DMS 273 (cell line): Measurements from ENCODE around the gene ARHGEF11.
"Not testable (repeated sequence)": the region's sequence is repeated elsewhere in the genome, so short reads cannot be mapped to it uniquely, and the experiment has no call there.

Source experiments
- DNase-seq: peaks from one replicate; lab custom pipeline; 2025; ENCODE audit not compliant: unreplicated experiment; lab: John Stamatoyannopoulos, UW

ARHGEF11 gene

GRCh38 chr1:156931974-156932710 is 113.4 kb downstream of the ARHGEF11 start:
- no peak for DNase-seq

DNA sequence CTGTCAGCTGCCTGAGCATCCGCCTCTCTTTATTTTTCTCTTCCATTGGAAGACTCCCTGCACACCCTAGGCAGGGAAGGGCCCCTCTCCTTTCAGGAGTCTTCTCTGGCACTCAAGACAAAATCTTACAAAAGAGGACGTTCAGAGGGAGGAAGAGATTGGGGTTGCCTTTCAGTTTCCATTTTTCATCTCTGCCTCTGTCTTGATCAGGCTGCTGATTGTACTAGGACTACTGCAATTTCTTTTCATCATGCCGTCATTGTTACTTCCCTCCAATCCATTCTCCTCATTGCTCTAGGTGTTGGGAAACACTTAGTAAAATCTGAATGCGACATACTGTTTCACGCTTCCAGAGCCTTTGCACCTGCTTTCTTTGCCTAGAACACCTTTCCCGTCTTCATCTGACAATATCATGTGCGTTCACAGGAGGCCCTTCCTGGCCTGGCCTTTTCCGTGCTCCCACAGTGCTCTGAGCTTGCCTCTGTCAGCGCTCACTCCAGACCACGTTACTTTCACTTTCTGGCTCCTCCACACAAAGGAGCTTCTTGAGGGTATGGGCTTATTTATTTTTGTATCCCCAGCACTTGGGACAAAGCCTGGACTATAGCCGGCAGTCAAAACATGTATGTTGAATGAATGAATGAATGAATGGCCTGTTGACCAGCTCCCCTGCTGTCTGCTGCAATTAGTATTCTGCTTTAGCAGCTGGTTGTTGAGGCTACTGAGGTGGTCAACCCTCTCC is 114.2 kb downstream of the ARHGEF11 start:
- no peak for DNase-seq

DNA sequence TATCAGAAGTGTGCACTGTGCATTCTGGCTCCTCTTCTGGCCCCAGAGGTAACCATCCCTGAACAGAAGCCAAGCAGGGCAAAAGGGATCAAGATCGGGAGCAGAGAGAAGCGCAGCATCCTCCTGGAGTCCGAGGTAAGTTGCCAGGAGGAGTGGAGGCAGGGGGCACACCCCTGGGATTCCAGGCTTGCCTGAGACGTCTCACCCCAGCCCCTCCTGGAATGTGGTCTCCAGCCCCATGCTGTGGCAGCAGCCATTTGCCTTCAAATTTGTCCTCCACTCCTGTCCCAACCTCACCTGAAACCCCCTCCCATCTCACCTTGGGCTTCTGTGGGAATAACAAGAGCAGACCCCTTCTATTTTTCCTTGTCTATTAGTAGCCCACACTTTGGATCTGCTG is 115.1 kb downstream of the ARHGEF11 start:
- no peak for DNase-seq

- no peak for DNase-seq
Measured at GRCh38 chr1:156929596-156930238, 115.8 kb downstream of the ARHGEF11 start.

- no peak for DNase-seq
Measured at GRCh38 chr1:156928043-156928602, 117.4 kb downstream of the ARHGEF11 start.

DNA sequence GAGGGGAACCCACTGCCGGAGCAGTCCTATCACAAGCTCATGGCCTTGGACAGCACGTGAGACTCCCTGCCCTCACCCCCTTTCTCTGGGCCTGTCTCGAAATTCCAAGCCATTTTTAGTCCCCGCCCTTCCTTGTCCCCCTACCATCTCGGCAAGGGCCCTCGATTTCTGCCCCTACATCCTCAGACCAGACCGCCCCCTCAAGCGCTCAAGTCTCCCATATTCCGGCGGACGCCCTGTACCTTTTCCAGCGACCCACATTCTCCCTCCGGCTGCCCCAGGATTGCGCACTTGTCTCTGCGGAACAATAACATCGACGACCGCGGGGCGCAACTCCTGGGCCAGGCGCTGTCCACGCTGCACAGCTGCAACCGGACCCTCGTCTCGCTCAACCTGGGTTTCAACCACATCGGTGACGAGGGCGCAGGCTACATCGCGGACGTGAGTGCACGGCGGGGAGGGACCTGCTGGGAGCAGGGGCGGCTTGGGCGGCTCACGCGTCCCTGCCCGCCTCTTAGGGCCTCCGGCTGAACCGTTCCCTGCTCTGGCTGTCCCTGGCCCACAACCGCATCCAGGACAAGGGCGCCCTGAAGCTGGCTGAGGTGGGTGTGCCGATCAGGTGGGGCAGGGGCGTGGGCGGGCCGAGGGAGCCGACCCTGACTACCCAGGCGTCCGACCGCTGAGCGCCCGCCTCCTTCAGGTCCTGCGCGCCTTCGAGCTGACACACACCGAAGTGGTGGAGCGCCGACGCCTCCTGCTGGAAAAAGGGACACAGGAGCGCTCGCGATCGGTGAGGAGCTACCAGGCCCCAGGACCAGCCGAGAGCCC is 118.1 kb downstream of the ARHGEF11 start:
- peak; percentile 93 for DNase-seq

DNA sequence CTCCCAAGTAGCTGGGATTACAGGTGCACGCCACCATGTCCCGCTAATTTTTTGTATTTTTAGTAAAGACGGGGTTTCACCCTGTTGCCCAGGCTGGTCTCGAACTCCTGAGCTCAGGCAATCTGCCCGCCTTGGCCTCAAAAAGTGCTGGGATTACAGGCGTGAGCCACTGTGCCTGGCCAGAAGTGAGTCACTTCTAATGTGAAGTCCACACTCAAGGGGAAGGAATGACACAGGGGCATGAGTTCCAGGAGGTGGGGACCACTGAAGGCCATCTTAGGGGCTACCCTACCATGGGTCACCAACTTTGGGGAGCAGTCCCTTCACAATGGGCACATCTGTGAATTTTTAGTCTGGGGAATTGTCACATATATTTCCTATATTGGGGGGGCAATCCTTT is 118.8 kb downstream of the ARHGEF11 start:
- not testable (repeated sequence) for DNase-seq

DNA sequence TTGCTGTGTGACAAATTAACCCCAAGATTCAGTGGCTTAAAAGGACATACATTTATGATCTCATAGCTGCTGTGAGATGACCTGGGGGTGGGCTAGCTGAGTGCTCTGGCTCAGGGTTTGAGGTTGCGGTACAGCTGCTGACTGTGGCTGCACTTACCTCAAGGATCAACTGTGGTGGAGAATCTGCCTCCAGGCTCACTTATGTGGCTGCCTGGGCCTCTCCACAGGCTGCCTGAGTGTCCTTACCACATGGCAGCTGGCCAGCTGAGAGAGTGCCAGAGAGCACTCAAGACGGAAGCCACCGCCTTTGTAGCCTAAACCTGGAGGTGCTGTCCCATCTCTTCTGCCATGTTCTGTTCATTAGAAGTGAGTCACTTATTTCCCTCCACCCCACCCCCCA is 119.4 kb downstream of the ARHGEF11 start:
- DNase-seq = peak; percentile 72

DNA sequence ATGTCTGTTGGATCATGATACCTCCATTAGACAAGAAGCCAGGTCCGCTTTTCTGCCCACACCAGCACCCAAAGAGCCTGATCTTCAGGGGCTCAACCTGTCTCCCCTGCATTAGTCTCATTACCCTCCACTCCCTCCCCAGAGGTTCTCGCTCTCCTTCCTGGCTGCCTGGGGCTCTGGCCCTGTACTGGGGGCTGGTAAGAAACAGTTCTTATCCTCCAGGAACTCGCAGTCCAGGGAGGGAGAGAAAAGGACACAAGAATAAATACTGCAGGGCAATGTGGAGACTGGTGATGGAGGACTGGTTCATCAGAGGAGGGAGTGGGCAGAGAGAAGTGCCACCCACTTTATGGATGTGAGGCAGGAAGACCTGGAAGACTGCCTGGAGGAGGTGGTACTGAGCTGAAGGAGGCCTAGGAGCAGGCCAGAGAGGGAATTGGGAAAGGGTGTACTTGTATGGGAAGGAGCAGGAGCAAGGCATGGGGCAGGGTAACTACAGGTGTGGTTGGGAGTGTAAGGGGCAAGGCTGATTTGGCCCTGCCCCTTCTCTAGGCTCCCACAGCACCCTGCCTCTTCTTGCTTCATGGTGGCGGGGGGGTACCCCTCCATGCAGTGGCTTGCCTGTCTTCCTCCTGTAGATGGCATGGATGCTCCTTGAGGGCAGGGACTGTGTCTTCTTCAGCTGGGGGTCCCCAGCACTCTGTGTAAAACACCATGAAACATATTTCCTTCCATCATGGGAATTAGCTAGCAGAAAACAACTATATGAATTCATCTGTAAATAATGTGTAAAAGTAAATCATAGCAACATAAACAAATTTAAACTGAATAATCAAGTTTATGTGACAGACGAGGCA is 120.2 kb downstream of the ARHGEF11 start:
- DNase-seq = no peak

DNA sequence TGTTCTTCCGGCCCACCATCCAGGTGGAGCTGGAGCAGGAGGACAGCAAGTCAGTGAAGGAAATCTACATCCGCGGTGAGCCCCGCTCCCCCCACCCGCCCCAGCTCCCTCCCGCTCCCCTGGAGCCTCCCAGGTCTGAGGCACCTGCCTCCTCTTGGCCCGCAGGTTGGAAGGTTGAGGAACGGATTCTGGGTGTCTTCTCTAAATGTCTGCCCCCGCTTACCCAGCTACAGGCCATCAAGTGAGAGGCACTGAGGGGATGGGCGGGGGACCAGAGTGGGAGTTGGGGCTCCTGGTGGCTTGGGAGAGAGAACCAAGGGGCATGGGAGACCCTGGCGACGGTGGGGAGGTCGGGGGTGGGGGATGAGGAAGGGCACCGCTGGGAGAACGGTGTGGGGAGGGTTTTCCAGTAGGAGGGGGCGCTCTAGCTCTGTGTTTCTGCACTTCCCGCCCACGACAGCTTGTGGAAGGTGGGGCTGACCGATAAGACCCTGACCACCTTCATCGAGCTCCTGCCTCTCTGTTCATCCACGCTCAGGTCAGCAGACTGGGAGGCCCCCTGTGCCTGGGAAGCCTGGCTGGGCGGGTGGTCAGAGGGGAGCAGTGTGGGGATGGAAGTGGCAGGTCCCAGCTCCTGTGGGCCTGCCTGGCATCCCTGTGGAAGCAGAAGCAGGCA is 120.9 kb downstream of the ARHGEF11 start:
- no peak for DNase-seq

GRCh38 chr1:156923670-156924477 is 121.7 kb downstream of the ARHGEF11 start:
- DNase-seq = no peak

- DNase-seq = no peak
Measured at GRCh38 chr1:156922986-156923669, 122.4 kb downstream of the ARHGEF11 start.

DNA sequence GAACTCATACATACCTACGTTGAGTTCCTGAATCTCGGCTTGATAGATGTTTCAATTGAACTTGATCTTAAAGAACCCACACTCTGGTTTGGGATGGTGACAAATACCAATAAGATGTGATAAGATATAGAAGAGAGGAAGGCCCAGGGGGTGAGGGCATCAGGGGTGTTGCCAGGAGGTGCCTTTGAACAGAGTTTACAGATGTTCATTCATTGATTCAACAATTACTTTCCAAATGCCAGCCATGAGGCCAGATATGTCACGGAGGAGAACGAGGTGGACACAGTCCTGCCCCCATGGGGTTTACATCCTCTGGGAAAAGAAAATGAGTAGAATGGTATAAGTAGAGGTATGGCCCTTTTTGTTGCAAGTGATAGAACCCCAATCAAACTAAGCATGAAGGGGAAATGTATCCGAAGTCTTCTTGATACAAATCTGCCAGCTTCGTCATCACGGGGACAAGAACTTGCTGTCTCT is 124.5 kb downstream of the ARHGEF11 start:
- no peak for DNase-seq

GRCh38 chr1:156920233-156921052 is 125.1 kb downstream of the ARHGEF11 start, which contains the start of gene LRRC71:
Gene LRRC71 (plus strand): TSS chr1:156920632. CDS start chr1:156920804, 172 bp downstream.
- peak; percentile 96 for DNase-seq

DNA sequence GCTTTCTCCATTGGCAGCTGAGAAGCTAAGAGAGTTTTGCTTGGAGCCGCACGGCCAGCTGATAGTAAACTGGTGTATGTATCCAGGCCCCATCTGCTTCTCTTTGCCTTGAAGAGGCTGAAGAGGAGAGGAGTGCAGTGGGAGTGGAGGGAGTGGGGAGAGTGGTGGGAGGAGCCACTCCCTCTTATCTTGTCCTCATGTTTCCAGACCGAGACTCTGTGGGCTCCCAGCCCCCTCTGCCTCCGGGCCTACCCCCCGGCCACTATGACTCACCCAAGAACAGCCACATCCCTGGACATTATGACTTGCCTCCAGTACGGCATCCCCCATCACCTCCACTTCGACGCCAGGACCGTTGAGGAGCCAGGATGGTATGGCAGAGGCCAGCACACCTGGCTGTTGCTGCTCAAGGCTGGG is 131.1 kb downstream of the ARHGEF11 start:
- DNase-seq = no peak

DNA sequence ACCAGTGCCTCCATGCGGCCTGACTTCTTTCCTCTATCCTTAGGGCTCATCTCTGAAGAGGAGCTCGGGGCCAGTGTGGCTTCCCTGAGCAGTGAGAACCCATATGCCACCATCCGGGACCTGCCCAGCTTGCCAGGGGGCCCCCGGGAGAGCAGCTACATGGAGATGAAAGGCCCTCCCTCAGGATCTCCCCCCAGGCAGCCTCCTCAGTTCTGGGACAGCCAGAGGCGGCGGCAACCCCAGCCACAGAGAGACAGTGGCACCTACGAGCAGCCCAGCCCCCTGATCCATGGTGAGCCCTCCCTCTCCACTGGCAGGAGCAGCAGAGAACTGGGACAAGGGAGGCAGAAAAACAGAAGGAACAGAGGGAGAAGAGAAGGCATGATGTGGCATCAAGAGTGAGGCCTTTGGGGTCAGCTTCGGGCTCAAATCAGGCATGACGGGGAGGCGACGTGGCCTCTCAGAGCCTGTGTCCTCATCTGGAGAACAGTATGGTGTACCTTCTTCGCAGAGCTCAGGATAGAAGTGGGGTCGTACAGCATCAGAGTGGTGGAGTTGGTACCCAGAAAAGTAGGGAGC is 131.6 kb downstream of the ARHGEF11 start:
- no peak for DNase-seq
